GM12865 (cell line): ENCODE results near the gene ARNT2.

Experiments used
- DNase-seq: peaks from one replicate; pipeline ENCODE4 v3.0.0; 2010; ENCODE audit warnings: low read depth
- H3K4me3 ChIP-seq: 2 replicates; pipeline ENCODE4 v1.5.1; 2011; ENCODE audit warnings: mild to moderate bottlenecking, low read depth, low read length, control low read depth
- TF ChIP-seq, protein P1 (sequence below): IDR thresholded peaks from 2 replicates; pipeline ENCODE4 v1.5.1; 2011; ENCODE audit warnings: low read length, control low read depth, low read depth, inconsistent platforms; ENCODE audit not compliant: insufficient read depth; ENCODE audit errors: missing control alignments

ARNT2 gene

DNA sequence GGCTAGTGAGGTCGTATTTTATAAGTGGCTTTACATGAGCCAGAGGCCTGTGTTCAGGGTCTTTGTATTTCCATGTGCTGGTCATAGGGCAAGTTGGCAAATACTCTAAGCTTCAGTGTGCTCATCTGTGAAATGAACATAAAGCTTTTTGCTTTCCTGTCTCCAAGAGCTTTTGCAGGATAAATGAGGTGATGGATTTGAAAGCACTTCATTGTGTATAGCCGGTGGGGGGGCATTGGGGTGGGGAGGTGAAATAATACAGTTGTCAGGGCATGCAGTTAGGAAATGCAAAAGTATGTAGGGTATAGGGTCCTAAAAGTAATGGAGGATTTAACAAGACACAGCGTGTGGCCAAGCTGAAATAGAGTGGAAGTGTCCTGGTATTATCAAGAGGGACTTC is 67.7 kb downstream of the ARNT2 start:
- no peak overlapping the region for H3K4me3 ChIP-seq
- DNase-seq: no peak
- TF ChIP-seq, protein P1, sequence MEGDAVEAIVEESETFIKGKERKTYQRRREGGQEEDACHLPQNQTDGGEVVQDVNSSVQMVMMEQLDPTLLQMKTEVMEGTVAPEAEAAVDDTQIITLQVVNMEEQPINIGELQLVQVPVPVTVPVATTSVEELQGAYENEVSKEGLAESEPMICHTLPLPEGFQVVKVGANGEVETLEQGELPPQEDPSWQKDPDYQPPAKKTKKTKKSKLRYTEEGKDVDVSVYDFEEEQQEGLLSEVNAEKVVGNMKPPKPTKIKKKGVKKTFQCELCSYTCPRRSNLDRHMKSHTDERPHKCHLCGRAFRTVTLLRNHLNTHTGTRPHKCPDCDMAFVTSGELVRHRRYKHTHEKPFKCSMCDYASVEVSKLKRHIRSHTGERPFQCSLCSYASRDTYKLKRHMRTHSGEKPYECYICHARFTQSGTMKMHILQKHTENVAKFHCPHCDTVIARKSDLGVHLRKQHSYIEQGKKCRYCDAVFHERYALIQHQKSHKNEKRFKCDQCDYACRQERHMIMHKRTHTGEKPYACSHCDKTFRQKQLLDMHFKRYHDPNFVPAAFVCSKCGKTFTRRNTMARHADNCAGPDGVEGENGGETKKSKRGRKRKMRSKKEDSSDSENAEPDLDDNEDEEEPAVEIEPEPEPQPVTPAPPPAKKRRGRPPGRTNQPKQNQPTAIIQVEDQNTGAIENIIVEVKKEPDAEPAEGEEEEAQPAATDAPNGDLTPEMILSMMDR: no peak

DNA sequence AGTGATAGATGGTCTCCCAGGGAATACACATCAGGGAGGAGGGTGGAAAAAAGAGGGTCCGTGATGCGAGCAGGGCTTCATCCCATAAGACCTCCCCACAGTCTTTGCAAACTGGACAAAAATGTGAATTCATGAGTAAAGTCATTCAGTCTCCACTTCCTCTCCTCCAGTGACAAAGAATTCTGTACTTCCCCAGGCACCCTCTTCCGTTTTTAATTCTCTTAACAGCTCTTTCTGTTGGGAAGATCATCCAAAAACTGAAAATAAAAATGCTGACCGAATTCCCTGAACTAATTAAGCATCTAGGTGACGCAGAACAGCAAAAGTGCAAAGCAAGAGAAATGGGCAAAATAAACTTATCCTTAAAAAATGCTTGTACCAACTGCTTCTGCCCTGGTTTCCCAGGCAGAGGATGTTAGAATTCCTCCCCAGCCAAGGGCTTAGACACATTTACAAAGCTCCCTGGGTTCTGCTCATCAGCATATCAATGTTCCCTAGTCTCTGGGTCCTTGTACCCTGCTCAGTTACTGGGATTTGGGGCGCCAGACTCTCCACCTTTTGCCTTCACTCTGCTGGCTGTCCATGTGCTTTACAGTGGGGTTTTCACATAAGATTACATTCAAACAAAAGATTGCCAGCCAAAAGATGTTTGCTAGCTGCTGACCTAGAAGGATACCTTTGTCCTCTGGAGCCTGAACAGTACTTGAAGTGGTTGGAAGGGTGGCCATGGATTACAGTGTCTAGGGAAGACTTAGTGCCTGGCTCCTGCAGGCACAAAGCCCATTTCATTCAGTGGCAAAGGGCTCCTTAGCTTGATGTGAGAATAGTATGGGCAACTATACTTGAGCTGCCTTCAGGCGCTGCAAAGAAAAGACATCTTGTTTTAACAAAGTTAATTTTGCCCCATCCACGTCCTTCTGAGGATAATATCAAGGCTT is 69.4 kb downstream of the ARNT2 start:
- no peak overlapping the region for H3K4me3 ChIP-seq
- no peak for DNase-seq
- TF ChIP-seq, protein P1: no peak

DNA sequence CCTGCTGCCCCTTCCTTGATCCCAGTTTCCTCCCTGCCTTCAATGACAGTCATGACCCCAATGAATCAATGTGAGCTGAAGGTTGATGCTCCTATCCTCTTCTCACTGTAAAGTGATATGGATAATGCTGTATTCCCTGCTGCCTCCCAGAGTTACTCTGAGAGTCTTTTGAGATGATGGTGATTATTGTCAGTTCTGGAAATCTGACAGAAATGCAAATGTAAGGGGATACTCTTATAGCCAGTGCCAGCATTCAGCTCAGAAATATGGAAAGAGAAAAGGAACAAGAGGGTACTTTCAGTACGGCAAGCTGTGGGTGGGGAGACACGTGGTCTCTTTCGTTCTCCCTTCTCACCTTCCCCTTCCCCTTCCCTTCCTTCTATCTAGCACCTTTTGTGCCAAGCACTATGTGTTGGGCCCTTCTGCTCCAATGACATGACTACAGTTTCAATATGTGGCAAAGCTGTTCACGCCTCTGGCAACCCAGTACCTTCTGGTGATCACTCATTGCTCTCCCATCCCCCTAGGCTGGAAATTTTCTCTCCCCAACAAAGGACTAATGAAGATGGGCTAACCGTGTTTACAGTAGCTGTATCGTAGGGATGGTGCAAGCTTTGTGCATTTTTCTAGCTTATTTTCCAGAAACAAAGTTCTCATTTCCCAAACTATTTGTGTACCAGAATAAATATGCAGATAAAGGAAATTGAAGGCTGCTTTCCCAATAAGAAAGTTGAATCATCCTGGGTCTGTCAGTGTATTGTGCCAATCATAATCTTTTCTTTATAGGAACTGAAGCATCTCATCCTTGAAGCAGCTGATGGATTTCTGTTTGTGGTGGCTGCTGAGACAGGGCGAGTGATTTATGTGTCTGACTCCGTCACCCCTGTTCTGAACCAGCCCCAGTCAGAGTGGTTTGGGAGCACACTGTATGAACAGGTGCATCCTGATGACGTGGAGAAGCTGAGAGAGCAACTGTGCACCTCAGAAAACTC is 70.3 kb downstream of the ARNT2 start:
- no peak for DNase-seq
- H3K4me3 ChIP-seq: no peak overlapping the region
- TF ChIP-seq, protein P1: no peak

DNA sequence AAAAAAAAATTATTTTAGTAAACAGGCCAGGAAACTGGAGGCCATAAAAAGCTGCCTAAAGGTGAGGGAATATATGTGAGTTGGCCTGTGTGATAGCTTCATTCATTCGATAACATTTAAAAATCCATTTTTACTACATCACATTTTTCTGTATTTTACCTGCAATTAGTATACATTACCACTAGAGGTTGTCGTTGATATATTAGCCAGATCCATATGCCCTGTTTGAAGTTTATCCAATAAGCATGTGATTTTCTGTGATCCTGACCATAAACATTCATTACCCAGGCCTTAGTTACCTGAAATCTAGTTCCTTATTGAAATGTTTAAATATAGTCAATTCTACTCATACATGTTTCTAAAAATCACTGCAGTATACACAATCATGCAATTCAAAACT is 71.4 kb downstream of the ARNT2 start:
- H3K4me3 ChIP-seq: no peak overlapping the region
- TF ChIP-seq, protein P1: no peak
- no peak for DNase-seq

DNA sequence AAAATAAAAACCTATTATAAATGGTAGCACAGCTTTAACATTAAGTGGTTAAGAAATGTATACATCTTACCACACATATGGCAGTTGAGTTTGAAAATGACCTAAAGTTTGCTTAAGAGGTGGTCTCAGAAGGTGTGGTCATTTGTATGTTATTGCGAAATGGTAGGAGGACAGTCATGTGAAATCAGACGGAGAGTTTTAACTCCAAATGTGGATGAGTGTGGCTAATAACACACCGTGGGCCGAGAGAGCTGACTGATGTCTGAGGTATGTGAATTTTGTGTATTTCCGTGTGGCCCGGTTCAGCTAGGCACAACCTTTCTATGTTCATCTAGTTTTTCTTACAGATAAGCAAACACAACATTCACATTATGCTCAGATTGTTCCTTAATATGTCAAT is 71.9 kb downstream of the ARNT2 start:
- DNase-seq: no peak
- H3K4me3 ChIP-seq: no peak overlapping the region
- TF ChIP-seq, protein P1: no peak

DNA sequence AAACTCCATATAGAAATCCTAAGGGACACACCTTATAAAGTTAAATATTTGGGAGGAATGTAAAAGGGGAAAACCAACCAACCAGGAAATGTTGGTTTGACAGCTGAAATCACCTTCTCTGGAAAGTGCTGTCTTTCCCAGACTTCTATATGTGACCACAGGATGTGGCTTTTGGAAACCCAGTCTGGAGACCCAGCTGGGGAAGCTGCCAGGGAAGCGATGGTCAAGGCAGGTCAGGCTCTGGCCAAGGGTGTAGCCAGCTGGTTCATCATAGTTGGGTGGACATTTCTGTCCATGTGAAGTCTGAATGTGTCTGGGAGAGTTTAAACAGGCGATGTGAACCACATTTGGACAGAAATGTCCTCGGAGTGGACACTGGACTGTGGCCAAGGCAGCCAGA is 73.9 kb downstream of the ARNT2 start:
- no peak for DNase-seq
- TF ChIP-seq, protein P1: no peak
- H3K4me3 ChIP-seq: no peak overlapping the region
